ENCODE data around the gene SORCS1. TPM values are rescaled to one million over a fixed set of nuclear protein-coding genes. Genes with fewer than 3 reads are reported as not detected.

Gene SORCS1
- total RNA-seq, 3 donors from 2014 or later = 0.73 to 3.3 (median 2.9) TPM

- peaks cover 0 to 4% of the 10 kb centered on the region in 2 donors for H3K27me3 ChIP-seq
- H3K27ac ChIP-seq = no peak overlapping the region
- TF ChIP-seq POLR2A (IDR thresholded peaks at IDR 0.05) (no peak), CTCF (IDR thresholded peaks at IDR 0.05) (no peak), POLR2AphosphoS5 (IDR thresholded peaks at IDR 0.05) (no peak)
- H3K9me3 ChIP-seq = peaks cover 0 to 9% of the 10 kb centered on the region in 2 donors
- no peaks in the 10 kb centered on the region for H3K4me1 ChIP-seq
- no peaks in the 10 kb centered on the region for H3K36me3 ChIP-seq
- no peak for DNase-seq (ENCODE audit: low spot score in 2 of 2)
- intact Hi-C loops (cut with DNase I; ENCODE audit: low total_unique reads) = no loop called here
- H3K4me3 ChIP-seq = no peak overlapping the region
Observed at GRCh38 chr10:107157071-107157470, 7.4 kb downstream of the SORCS1 start.

DNA sequence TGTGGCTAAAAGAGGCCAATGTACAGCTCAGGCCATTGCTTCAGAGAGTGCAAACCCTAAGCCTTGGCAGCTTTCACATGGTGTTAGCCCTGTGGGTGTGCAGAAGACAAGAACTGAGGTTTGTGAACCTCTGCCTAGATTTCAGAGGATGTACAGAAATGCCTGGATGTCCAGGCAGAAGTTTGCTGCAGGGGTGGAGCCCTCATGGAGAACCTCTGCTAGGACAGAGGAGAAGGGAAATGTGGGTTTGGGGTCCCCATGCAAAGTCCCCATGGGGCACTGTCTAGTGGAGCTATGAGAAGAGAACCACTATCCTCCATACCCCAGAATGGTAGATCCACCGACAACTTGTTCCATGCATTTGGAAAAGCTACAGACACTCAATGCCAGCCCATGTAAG lies 12.4 kb downstream of the SORCS1 start:
- Histone ChIP-seq H3K27ac (no peak overlapping the region), H3K27me3 (no peaks in the 10 kb centered on the region), H3K4me3 (no peak overlapping the region), H3K9me3 (peaks cover 0 to 13% of the 10 kb centered on the region in 2 donors), H3K4me1 (no peaks in the 10 kb centered on the region), H3K36me3 (no peaks in the 10 kb centered on the region)
- intact Hi-C loops (cut with DNase I; ENCODE audit: low total_unique reads) = no loop called here
- TF ChIP-seq CTCF (IDR thresholded peaks at IDR 0.05) = no peak
- no peak for TF ChIP-seq POLR2A (IDR thresholded peaks at IDR 0.05)
- TF ChIP-seq POLR2AphosphoS5 (IDR thresholded peaks at IDR 0.05) = no peak
- no peak for DNase-seq (ENCODE audit: low spot score in 2 of 2)

GRCh38 chr10:107148906-107149305 lies 15.6 kb downstream of the SORCS1 start:
- no peak for DNase-seq (ENCODE audit: low spot score in 2 of 2)
- Histone ChIP-seq H3K4me1 (no peaks in the 10 kb centered on the region), H3K4me3 (no peak overlapping the region), H3K27me3 (no peaks in the 10 kb centered on the region), H3K9me3 (peaks cover 0 to 13% of the 10 kb centered on the region in 2 donors), H3K27ac (no peak overlapping the region), H3K36me3 (no peaks in the 10 kb centered on the region)
- intact Hi-C loops (cut with DNase I; ENCODE audit: low total_unique reads) = loop anchor here (5.0 kb wide), 1 partner anchor 1857 kb away; no protein-coding TSS in a partner anchor
- TF ChIP-seq POLR2A (IDR thresholded peaks at IDR 0.05) = no peak
- no peak for TF ChIP-seq CTCF (IDR thresholded peaks at IDR 0.05)
- TF ChIP-seq POLR2AphosphoS5 (IDR thresholded peaks at IDR 0.05) = no peak

DNA sequence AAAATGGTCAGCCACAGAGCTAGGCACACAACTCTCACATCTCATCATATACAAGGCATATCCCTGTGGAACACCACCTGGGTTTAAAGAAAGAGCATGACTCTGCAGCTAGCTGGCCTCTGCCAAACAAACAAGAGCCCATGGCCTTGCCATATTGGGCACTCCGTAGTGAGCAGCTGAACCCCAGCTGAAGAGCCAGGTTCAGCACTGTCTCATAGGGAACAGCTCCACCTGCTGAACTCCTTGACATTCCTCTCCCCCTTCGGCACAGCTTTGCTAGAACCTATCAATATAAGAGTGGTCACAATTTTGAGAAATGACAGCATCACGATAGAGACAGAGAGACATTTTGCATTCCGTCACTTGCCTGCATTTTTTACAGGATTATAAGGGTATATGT lies 20.0 kb downstream of the SORCS1 start:
- intact Hi-C loops (cut with DNase I; ENCODE audit: low total_unique reads) = no loop called here
- DNase-seq (ENCODE audit: low spot score in 2 of 2) = no peak
- Histone ChIP-seq H3K27me3 (no peaks in the 10 kb centered on the region), H3K9me3 (no peaks in the 10 kb centered on the region), H3K36me3 (no peaks in the 10 kb centered on the region), H3K4me3 (no peak overlapping the region), H3K27ac (no peak overlapping the region), H3K4me1 (no peaks in the 10 kb centered on the region)
- TF ChIP-seq CTCF (IDR thresholded peaks at IDR 0.05) = no peak
- TF ChIP-seq POLR2A (IDR thresholded peaks at IDR 0.05) = no peak
- TF ChIP-seq POLR2AphosphoS5 (IDR thresholded peaks at IDR 0.05) = no peak

DNA sequence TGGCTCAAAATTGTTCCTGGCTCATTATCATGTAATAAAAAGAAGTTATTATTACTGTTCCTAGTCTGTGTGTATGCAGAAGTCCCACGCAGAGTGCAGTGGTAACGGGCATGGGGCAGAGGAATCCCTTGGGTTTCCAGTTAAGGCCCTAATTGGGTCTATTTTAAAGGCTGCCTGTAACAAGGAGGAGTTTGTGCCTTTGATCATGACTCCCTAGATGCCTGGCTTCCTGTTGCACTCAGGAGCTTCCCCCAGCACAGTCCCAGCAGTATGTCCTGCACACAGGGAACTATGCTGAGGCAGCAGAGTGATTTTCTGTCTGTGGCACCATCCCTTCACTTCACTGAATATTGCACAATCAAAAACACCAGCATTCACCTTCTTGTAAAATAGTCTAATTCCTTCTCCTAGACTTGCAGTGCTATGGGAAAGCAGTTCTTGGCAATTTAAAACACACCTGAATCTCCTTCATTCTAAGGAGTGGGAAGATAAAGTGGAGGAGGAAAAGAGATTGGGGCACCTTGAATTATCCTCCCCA lies 22.9 kb downstream of the SORCS1 start:
- no peaks in the 10 kb centered on the region for H3K4me1 ChIP-seq
- no peaks in the 10 kb centered on the region for H3K36me3 ChIP-seq
- DNase-seq (ENCODE audit: low spot score in 2 of 2) = no peak
- TF ChIP-seq CTCF (IDR thresholded peaks at IDR 0.05) (no peak), POLR2AphosphoS5 (IDR thresholded peaks at IDR 0.05) (no peak), POLR2A (IDR thresholded peaks at IDR 0.05) (no peak)
- no peak overlapping the region for H3K4me3 ChIP-seq
- intact Hi-C loops (cut with DNase I; ENCODE audit: low total_unique reads) = no loop called here
- H3K27me3 ChIP-seq = no peaks in the 10 kb centered on the region
- H3K27ac ChIP-seq = no peak overlapping the region
- H3K9me3 ChIP-seq = no peaks in the 10 kb centered on the region
